Measurements from ENCODE around the gene ZNF148.

ZNF148 gene

DNA sequence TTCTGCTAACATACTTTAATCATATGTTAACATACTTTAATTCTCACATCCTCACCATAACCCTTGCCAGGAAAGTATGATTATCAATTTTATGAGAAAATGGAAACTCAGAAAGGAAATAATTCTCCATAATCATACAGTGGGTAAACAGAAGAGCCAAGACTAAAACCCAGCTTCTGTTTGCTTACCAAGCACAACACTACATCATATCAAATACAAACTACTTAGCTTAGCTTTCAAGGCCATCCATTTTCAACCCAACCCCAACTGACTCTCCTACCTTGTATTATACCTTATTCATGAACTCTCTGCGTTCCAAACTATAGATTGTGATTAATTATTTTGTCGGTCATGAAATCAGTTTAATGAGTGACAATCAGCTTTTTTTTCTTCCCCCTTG lies 9.0 kb downstream of the ZNF148 start:
- Histone ChIP-seq H4K20me1 (ENCODE audit: control insufficient read depth, insufficient read depth, low read depth, low read length) (peaks cover 4% of the 10 kb centered on the region; the same call in 1 of the 2 replicates), H3K4me1 (ENCODE audit: control insufficient read depth, low read length) (peaks cover 5% of the 10 kb centered on the region), H3K36me3 (ENCODE audit: control insufficient read depth, low read length) (peaks cover 7% of the 10 kb centered on the region), H3K4me2 (ENCODE audit: low read length) (no peak overlapping the region), H3K4me3 (ENCODE audit: low read length) (no peak overlapping the region), H3F3A (ENCODE audit: control insufficient read depth, insufficient read depth) (no peaks in the 10 kb centered on the region), H3K27ac (ENCODE audit: low read depth, low read length) (no peak overlapping the region), H3K79me2 (ENCODE audit: control insufficient read depth, low read length) (peaks cover 100% of the 10 kb centered on the region), H3K27me3 (ENCODE audit: control insufficient read depth, low read length) (no peaks in the 10 kb centered on the region), H3K9me2 (replicated peaks; ENCODE audit: control insufficient read depth, low read length) (no peaks in the 10 kb centered on the region), H3K9me3 (ENCODE audit: control insufficient read depth, insufficient read depth, low read length) (no peaks in the 10 kb centered on the region)
- no peak for TF ChIP-seq EZH2phosphoT487 (IDR thresholded peaks at IDR 0.05; ENCODE audit: borderline replicate concordance, low read length)
- TF ChIP-seq, protein P1, sequence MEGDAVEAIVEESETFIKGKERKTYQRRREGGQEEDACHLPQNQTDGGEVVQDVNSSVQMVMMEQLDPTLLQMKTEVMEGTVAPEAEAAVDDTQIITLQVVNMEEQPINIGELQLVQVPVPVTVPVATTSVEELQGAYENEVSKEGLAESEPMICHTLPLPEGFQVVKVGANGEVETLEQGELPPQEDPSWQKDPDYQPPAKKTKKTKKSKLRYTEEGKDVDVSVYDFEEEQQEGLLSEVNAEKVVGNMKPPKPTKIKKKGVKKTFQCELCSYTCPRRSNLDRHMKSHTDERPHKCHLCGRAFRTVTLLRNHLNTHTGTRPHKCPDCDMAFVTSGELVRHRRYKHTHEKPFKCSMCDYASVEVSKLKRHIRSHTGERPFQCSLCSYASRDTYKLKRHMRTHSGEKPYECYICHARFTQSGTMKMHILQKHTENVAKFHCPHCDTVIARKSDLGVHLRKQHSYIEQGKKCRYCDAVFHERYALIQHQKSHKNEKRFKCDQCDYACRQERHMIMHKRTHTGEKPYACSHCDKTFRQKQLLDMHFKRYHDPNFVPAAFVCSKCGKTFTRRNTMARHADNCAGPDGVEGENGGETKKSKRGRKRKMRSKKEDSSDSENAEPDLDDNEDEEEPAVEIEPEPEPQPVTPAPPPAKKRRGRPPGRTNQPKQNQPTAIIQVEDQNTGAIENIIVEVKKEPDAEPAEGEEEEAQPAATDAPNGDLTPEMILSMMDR (IDR thresholded peaks at IDR 0.05; ENCODE audit: low read depth, low read length, poor library complexity, severe bottlenecking): no peak

DNA sequence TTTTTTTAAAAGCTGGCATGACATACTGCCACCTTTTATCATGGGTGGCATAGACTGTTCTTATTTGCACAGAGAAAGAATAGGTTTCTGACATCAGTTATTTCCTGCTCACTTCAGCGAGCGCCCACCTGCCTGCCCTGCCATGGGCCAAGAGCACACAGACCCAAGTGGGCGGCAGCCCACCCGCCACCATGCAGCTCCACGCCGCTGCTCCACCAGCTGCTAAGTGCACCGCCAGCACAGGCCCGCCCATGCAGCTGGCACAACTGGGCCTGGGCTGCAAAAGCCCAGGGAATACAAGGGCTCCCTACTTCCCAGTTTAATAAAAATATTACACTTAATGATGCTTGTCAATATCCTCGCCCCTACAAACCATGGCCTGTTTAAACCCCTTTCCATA lies 15.4 kb downstream of the ZNF148 start:
- no peaks in the 10 kb centered on the region for H3K27me3 ChIP-seq (ENCODE audit: control insufficient read depth, low read length)
- TF ChIP-seq, protein P1 (IDR thresholded peaks at IDR 0.05; ENCODE audit: low read depth, low read length, poor library complexity, severe bottlenecking): no peak
- no peak for TF ChIP-seq EZH2phosphoT487 (IDR thresholded peaks at IDR 0.05; ENCODE audit: borderline replicate concordance, low read length)
- no peaks in the 10 kb centered on the region for H3K9me2 ChIP-seq (replicated peaks; ENCODE audit: control insufficient read depth, low read length)
- H3K36me3 ChIP-seq (ENCODE audit: control insufficient read depth, low read length): peaks cover 3% of the 10 kb centered on the region; the same call in 1 of the 2 replicates
- peaks cover 25% of the 10 kb centered on the region for H3F3A ChIP-seq (ENCODE audit: control insufficient read depth, insufficient read depth)
- no peaks in the 10 kb centered on the region; the same call in 1 of the 2 replicates for H4K20me1 ChIP-seq (ENCODE audit: control insufficient read depth, insufficient read depth, low read depth, low read length)
- H3K27ac ChIP-seq (ENCODE audit: low read depth, low read length): peak overlapping the region; percentile 19
- H3K4me1 ChIP-seq (ENCODE audit: control insufficient read depth, low read length): peaks cover 58% of the 10 kb centered on the region
- no peak overlapping the region for H3K4me3 ChIP-seq (ENCODE audit: low read length)
- peaks cover 99% of the 10 kb centered on the region for H3K79me2 ChIP-seq (ENCODE audit: control insufficient read depth, low read length)
- no peaks in the 10 kb centered on the region for H3K9me3 ChIP-seq (ENCODE audit: control insufficient read depth, insufficient read depth, low read length)
- H3K4me2 ChIP-seq (ENCODE audit: low read length): peak overlapping the region; percentile 28

DNA sequence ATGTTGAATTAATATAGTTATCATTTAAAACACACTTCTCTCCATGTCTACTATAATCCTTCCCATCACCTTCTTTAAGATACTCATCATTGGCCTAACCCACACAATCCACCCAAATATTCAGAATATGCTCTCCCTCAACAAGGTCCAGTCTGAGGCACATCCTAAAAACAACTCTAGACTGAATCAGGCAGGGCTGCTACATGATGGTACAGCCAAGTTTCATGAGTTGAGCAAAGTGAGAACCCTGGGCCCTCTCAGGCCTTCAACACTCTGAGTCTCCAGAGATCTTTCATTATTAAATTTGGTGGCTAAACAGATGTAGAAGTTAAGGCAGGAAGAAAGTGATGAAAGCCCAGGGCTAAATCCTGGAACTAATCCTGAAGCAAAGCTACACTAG lies 16.2 kb downstream of the ZNF148 start:
- H3K9me2 ChIP-seq (replicated peaks; ENCODE audit: control insufficient read depth, low read length): no peaks in the 10 kb centered on the region
- H3K4me2 ChIP-seq (ENCODE audit: low read length): 0 out of 2 replicates have a peak overlapping the region, but pooled peaks have one; percentile 28
- TF ChIP-seq, protein P1 (IDR thresholded peaks at IDR 0.05; ENCODE audit: low read depth, low read length, poor library complexity, severe bottlenecking): no peak
- TF ChIP-seq EZH2phosphoT487 (IDR thresholded peaks at IDR 0.05; ENCODE audit: borderline replicate concordance, low read length): no peak
- H3K4me1 ChIP-seq (ENCODE audit: control insufficient read depth, low read length): peaks cover 65% of the 10 kb centered on the region
- peaks cover 99% of the 10 kb centered on the region for H3K79me2 ChIP-seq (ENCODE audit: control insufficient read depth, low read length)
- no peaks in the 10 kb centered on the region for H3K27me3 ChIP-seq (ENCODE audit: control insufficient read depth, low read length)
- no peaks in the 10 kb centered on the region for H3K9me3 ChIP-seq (ENCODE audit: control insufficient read depth, insufficient read depth, low read length)
- peaks cover 3% of the 10 kb centered on the region; the same call in 1 of the 2 replicates for H3K36me3 ChIP-seq (ENCODE audit: control insufficient read depth, low read length)
- peaks cover 25% of the 10 kb centered on the region for H3F3A ChIP-seq (ENCODE audit: control insufficient read depth, insufficient read depth)
- peak overlapping the region; percentile 19 for H3K27ac ChIP-seq (ENCODE audit: low read depth, low read length)
- H3K4me3 ChIP-seq (ENCODE audit: low read length): no peak overlapping the region
- no peaks in the 10 kb centered on the region; the same call in 1 of the 2 replicates for H4K20me1 ChIP-seq (ENCODE audit: control insufficient read depth, insufficient read depth, low read depth, low read length)

Data from DOHH2 (cell line).